Fibroblast of the conjunctiva (primary cell): ENCODE results near the gene NFU1.
"Not testable (repeated sequence)": the region's sequence is repeated elsewhere in the genome, so short reads cannot be mapped to it uniquely, and the experiment has no call there.

Experiments used
- DNase-seq: peaks from one replicate; pipeline ENCODE4 v3.0.0-alpha.2; 2010; ENCODE audit warnings: low read depth

The NFU1 gene

DNA sequence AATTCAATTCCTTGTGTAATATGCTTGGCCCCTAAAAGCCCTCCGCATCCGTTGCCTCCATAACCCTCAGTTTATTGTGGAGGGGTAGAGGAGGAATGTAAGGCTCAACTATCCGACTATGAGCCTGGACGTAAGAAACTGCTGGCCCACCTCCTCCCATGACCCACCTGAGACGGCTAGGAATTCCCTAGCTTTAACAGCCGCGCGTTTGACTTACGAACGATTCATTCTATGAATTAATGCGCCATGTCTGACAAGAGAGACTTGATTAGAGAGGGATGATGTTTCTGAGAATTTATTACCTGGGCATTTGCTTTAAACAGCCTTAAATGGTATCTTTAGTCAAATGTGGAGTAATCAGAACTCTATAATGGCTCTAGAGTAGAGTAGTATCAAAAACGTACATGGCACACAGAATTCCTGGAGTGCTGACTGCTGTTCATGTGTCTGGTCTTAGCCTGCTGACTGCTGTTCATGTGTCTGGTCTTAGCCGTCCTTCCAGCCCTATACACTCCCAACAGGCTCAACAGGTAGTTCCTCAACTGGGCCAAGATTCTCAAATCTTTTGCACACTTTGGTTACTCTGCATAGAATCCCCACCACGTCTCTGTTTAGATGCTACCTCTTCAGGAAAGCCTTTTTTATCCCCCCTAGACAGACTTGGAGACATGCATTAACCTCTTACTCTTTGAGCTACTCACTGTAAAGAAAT lies 49.3 kb downstream of the NFU1 start:
- no peak for DNase-seq

DNA sequence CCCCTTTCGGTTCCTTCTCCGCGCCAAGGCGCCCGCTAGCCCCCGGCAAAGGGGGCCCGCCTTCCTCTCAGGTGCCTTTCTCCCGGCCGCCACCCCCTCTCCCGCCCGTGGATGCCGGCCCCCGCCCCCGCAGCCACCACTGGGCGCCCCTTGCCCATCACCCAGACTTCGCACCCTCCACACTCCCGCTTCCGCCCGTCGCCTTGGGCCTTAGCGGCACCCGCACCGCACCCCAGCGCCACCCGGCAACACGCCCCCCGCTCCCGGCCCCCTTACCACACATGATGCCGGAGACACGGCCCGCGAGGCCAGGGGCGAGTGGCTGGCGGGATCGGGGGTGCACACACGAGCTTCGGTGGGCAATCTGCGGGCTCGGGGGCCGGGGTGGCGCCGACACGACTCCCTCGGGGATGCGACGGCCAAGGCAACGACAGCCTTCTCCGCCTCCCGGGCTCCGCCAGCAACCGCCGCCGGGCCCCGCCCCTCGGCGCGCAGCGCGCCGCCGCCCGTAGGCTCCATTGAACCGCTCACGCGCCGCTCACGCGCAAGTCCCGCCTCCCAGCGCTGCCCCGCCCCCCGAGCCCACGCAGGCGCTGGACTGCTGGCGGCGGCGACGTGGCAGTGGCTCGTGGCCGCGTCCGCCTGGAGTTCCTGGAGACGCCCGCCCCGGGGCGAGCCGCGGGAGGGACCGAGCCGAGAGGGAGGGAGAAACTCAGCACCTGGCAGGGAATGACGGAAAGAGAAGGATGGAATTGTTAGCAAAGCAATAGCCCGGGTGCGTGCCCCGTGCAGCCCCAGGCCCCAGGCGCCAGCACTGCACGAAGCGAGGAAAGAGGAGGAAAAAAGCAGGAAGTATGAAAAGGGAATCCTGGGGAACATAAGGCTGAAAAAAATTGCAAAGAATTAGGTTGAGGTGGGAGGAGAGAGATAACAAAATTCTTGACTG lies 50.2 kb downstream of the NFU1 start, which contains the start of gene GFPT1:
Gene GFPT1 (minus strand): TSS at position 439 of the 946 bp plus-strand sequence. CDS start 156 bp downstream, at position 283.
- peak; percentile 88 for DNase-seq

DNA sequence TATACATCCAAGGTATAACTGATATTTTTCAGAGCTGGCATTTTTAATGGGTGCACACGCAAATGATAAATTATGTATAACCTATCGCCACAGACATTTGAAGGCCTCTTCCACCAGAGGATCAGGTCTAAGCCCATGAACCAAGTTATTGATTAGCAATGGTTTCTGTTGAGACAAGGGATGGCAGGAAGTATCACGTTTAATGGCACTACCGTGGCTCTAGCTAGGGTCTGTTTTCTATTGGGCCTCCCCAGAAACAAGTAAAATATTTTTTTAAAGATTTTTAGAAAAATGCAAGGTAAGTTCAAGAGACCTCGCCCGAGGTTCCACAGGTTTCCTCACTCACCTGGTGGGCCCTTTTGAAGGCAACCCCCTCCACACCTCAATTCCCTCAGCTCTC lies 50.9 kb downstream of the NFU1 start:
- DNase-seq: no peak

DNA sequence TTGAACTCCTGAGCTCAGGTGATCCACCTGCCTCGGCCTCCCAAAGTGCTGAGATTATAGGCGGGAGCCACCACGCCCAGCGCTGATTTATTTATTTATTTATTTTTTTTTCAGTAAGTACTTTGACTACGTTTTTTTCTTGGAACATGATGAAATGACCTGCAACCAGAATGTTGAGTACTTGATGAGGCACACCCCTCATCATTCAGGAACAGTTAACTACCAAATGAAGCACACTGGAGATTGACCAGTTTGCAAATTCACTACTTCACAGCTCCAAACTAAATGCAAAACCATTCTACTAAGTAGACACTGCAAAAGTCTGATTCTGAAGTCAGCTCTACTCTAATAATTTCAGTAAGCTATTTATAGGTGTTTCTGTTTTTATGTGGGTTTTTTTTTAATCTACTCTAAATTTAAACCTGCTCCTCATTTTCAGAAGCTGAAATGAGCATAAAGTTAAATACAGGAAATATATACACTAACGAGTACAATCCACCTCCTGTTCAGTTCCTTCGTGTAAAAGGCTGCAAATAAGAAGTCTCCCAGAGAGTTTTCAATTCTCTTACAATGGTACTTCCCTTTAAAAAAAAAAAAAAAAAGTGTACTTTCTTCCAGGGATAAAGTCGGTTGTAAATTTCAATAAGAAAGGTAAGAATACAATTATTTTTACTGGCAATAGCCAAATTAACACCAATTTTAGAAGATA lies 51.6 kb downstream of the NFU1 start:
- peak; percentile 87 for DNase-seq

DNA sequence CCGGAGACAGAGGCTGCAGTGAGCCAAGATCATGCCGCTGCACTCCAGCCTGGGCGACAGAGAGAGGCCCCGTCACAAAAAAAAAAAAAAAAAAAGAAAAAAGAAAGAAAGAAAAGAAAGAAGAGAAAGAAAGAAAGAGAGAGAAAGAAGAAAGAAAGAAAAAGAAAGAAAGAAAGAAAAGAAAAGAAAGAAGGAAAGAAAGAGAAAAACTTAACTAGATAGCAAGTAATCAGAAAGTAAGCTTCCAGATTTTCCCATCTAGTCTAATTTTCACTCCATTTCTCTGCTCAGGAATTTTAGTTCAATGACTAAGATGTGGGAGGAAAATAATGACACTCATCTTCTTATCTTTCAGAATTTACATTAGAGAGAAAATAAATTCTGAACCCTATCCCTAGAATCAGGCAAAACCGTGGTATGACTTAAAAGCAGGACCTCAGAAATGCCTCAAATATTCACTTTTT lies 52.6 kb downstream of the NFU1 start:
- DNase-seq: no peak

DNA sequence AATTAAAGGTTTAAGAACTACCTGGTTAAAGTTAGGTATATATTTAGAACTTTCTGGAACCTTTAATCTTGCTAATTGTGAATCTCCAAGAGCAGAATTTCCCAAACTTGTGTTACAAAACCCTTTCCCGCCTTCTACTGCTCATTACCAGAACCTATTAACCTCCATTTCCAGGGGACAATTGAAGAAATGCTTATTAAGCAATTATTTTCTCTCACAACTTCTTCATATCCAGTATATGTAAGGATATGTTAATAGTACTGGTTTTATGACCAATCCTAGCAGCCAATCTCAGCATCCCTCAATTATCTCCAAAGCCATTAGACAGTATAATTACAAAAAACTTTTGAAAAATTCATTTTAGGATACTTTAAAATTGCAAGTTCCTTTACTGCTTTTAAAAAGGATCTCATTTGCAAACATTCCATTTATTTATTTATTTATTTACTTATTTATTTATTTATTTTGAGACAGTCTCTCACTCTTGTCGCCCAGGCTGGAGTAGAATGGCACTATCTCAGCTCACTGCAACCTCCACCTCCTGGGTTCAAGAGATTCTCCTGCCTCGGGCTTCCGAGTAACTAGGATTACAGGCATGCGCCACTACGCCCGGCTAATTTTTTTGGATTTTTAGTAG lies 53.9 kb downstream of the NFU1 start:
- DNase-seq: no peak

DNA sequence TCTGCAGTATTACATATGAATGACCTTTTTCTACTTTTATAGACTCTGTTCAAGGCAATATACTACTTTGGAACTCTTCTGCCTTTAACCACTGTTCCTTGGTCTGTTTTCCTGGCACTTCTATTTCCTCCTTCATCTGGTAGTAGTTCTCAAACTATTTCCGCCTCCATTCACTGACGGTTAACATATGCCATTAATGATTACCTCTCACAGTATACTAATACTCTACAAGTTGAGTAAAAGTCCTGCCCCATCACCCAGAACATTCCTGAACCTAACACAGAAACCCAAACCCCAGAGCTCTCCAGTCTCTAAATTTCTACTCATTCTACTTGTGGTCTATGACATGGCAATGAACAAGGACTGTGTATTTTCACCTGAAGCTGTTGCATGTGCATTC lies 54.7 kb downstream of the NFU1 start:
- no peak for DNase-seq

DNA sequence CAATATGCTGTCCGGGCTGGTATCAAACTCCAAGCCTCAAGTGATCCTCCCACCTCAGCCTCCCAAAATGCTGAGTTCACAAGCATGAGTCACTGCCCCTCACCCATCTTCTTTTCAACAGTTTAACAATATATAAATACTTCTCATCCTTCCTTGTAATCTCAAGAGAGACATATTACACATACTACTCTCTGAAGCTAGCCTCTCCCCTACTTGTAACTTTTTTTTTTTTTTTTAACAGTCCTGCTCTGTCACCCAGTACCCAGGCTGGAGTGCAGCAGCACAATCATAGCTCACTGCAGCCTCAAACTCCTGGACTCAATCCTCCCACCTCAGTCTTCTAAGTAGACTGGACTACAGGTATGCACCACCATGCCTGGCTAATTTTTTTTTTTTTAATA lies 55.9 kb downstream of the NFU1 start:
- DNase-seq: peak; percentile 56

DNA sequence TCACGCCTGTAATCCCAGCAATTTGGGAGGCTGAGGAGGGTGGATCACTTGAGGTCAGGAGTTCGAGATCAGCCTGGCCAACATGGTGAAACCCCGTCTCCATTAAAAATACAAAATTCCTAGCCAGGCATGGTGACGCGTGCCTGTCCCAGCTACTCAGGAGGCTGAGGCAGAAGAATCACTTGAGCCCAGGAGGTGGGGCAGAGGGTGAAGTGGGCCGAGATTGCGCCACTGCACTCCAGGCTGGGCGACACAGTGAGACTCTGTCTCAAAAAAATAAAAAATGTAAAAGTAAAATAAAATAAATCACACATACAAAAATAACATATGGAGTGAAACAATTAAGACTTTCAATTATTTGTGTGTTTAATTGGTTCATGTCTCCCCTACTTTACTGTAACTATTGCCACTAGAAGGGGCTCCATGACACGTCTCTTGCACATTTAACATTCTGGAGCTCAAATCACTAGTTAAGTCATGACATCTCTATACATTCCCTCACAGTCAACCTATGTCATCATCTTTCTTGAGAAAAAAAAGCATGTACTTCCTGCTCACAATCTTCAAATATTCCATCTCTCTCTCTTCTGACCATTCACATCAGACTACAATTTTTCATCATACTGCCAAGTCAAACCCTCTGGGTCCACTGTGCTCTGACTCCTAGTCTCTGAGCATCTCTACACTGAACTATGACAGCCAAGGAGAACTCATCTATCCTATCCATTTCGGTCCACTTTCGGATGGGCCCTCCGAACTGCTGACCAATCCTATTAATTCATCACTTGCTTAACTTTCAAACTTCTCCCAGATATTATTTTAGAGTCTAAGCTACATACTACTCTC lies 56.9 kb downstream of the NFU1 start:
- no peak for DNase-seq

DNA sequence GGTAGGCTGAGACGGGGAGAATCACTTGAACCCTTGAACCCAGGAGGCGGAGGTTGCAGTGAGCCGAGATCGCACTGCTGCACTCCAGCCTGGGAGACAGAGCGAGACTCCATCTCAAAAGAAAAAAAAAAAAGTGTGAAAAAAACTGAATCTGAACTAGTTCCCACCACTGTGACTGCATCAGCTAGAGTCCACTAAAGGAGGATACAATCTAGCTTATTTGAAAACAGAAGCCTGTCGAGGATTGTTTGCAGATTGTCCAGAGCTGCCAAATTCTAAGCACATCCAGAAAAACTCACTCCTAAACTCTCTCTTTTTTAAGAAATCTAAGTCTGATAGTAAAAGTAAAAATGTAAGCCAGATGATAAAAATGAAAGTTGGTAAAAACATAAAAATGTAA lies 60.8 kb downstream of the NFU1 start:
- no peak for DNase-seq

DNA sequence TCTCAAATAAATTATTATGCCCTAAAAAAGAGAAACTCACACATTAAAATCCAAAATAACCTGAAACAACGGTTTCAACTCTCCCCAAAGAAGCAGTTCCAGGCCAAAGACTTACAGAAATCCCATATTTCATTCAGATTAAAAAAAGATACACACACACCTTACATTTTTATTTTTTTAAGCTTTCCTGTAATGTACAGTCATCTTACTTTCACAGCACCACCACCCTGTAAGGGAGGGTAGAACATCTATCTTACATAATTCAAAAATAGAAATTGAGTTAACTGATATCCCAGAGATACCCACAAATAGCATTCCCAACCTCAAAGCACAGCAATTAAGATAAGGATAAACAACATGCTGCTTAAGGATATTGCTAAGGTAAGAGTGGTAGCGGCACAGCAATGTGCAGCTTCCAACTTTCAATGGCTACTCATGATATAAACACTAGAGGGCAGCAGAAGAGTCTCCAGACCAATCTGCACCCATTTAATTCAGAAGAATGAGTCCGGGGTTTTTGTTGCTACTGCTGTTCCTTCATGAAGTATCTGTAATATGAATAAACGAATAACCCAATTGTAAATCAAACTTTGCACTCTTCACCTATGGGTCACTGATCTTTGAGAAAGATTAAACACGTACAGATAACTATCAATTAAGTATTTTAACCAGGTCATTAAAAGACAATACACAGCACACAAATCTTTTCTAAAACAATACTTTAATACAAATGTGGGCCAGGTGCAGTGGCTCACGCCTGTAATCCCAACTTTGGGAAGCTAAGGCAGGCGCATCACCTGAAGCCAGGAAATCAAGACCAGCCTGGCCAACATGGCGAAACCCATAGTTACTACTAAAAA lies 61.5 kb downstream of the NFU1 start:
- DNase-seq: peak; percentile 6

DNA sequence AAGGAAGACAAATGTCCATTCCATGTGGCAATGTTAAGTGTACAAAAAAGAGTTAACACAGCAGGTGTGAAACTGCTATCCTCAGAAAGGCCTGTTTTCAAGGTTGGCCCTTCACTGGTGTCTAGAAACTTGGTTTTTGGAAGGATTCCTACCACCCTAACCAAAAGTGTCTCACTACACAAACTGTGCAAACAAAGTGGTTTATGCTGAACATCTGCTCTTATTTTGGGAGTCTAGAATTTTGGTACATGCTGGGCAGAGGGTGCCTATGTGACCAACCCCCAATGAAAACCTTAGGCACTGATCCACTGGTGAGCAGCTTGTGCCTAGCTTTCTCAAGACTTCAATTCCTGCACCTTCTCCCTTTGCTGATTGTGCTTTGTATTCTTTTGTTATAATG lies 64.5 kb downstream of the NFU1 start:
- no peak for DNase-seq

DNA sequence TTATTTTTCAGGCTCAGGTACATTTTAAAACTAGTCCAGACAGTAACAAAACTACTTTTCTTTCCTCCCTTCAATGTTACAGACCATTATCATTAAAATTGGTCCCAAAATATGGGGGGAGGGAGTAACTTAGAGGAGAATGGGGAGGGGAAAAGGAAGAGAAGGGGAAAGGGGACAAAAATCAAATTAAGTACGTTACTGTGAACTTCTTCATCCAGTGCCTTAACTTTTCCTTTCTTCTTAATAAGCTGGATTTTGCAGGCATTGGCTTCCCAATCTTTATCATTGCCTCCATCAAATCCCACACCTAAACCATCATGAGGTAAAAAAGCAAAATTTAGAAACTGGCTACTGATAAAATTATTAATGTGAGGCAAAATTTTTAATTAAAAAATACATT lies 67.4 kb downstream of the NFU1 start:
- no peak for DNase-seq

DNA sequence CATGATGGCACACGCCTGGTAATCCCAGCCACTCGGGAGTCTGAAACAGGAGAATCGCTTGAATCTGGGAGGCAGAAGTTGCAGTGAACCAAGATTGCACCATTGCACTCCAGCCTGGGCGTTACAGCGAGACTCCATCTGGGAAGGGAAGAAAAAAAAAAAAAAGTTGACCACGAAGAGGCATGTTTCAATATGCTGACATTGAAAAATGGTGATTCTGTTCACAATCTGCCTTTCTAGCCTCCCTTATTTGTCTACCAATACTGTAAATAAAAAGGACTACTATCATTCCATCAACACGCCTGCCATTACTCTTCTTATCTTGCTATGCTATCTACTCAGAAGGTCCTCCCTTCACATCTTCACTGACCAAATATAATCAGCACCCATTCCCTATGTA lies 68.6 kb downstream of the NFU1 start:
- DNase-seq: no peak

DNA sequence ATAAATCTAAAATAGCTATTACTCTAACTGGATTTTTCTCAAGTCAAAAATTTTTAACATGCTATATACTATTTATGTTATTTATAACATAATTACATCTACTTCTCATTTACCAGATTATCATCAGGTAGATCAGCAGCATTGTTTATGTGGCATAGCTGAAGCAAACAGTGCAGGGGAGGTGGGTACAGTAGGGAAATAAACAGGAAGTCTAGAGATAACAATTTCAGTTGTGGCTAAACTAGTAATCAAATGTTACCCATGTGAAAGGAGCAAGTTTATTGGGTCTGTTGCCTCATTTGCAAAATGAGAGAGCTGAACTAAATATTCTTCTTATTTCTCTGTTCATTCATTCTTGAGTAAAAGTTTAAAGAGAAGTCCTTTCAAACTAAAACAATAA lies 77.9 kb downstream of the NFU1 start:
- no peak for DNase-seq

DNA sequence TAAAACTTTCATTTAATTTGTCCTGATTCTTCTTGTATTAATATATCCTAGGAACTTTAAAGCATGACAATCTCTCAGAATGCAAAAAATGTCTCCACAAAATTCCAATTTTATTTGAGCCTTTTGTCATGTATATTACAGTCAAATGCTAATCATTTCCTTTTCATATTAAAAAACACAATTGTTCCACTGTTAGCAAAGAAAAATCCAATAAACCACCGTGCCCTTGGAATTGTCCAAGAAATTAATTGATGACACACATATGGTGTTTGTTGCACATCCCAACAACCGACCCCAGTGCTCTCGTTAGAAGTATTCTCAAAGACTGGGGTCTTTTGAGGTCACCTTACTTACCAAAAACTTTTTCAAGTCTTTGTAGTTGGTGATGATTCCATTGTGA lies 78.3 kb downstream of the NFU1 start:
- no peak for DNase-seq

DNA sequence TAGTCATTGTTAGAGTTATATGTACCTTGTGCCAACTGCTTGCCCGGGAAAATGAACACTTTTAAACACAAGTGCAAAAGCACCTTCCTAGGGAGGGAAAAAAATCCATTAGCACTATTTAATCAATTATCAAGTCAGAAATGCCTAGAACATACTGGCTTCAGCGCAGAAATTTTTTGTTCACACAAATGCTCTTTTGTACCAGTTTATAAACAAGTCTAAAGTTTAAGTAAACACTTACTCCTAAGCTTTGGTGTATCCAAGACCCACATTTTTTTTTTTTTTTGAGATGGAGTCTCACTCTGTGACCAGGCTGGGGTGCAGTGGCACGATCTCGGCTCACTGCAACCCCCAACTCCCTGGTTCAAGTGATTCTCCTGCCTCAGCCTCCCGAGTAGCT lies 80.8 kb downstream of the NFU1 start:
- DNase-seq: no peak

DNA sequence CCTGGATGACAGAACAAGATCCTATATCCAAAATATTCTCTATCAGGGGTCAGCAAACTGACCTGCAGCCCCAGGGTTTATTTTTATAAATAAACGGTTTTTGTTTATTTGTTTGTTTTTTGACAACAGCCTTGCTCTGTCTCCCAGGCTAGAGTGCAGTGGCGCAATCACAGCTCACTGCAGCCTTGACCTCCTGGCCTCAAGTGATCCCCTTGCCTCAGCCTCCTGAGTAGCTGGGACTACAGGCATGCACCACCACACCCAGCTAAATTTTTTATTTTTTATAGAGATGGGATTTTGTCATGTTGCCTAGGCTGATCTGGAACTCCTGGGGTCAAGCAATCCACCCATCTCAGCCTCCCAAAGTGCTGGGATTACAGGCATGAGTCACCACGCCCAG lies 82.3 kb downstream of the NFU1 start:
- not testable (repeated sequence) for DNase-seq

DNA sequence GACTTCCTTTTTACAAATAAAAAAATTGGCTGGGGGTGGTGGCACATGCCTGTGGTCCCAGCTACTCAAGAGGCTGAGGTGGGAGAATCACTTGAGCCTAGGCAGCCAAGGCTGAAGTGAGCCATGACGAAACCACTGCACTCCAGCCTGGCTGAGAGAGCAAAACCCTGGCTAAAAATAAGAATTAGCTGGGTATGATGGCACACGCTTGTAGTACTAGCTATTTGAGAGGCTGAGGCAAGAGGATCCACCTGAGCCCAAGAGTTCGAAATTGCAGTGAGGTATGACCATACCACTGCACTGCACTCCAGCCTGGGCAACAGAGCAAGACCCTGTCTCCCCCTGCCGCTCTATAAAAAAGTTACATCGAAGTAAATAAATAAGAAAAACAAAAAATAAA lies 83.9 kb downstream of the NFU1 start:
- no peak for DNase-seq

DNA sequence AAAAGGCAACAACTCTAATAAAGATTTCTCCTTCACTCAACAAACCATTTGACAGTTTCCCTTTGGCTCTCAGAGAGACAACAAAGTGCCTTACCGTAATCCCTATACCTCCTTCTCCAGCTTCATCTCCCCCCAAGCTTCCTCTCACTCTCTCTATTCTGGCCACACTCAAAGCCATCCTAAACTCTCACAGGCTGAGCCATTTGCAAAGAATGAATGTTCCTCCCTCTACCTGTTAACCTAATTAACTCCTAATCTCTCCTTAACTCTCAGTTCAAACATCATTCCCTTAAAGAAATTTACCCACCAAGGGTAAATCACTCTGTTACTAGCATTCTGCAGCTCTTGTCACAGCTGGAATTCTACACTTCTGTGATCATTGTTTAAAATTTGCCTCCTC lies 88.5 kb downstream of the NFU1 start:
- no peak for DNase-seq
